Mesenteric fat pad (tissue), 1 donor: ENCODE measurements around the gene LMBR1L. TPM values are rescaled to one million over a fixed set of nuclear protein-coding genes. Genes with fewer than 3 reads are reported as not detected.

Experiments
- DNase-seq: peaks from one replicate; pipeline ENCODE4 v3.0.0-alpha.2; 2020; ENCODE audit warnings: low spot score
- total RNA-seq: library from RNA; stranded (reverse); fragmentation: NEBNext Ultra II Directional; extraction: Animal tissue kit (Norgen Biotek cat#: 25700); gene quantifications from one replicate; pipeline ENCODE4 v1.2.1, GENCODE V29; 2021
- donor health status: DM: yes; HTN: yes; CAD: no.

LMBR1L gene
- total RNA-seq, 1 donor from 2014 or later = 46.1 TPM

DNA sequence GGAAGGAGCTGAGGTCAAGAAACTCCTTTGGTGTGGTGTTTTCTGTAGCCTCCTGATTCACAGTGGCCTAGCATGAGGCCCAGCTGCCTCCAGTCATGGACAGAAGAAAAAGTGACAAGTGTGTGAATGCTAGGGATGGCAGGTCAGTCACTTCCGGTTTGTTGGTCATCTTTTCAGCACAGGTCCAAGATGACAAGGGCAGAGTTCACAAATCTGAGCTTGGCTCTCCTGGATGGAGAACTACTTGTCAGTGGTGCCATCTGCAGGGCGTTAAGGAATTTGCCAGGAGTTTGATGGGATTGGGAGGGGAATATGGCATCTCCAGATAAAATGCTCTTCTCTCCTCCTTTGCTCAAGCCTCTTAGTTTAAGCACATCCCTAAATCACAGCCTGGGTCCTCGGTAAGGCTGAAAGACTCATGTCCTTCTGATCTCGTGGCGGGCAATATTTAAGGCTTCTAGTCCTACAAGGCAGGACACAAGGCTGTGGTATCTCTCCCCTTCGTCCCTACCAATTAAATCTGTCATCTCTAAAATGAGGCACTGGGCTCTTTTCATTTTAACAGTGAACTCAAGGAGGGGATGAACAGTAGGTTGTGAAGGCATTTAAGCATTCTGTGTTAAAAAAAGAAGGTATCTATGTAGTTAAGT is 10.5 kb upstream of the LMBR1L start:
- DNase-seq = no peak

DNA sequence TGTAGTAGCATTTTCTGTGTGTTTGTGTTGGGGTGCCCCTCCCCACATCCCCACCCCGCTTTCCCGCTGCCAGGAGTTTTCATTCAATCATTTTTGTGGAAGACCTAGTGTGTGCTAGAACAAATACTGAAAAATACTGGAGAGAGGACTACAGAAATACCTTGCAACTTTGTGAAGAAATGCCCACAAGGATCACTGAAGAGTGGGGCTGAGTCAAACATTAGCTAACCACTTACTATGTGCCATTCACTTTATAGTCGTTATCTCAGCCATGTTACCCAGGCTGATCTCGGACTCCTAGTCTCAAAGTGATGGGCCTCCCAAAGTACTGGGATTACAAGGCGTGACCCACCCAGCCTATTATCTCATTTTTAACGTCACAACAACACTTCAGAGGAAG is 559 bp upstream of the LMBR1L start:
- DNase-seq = no peak

DNA sequence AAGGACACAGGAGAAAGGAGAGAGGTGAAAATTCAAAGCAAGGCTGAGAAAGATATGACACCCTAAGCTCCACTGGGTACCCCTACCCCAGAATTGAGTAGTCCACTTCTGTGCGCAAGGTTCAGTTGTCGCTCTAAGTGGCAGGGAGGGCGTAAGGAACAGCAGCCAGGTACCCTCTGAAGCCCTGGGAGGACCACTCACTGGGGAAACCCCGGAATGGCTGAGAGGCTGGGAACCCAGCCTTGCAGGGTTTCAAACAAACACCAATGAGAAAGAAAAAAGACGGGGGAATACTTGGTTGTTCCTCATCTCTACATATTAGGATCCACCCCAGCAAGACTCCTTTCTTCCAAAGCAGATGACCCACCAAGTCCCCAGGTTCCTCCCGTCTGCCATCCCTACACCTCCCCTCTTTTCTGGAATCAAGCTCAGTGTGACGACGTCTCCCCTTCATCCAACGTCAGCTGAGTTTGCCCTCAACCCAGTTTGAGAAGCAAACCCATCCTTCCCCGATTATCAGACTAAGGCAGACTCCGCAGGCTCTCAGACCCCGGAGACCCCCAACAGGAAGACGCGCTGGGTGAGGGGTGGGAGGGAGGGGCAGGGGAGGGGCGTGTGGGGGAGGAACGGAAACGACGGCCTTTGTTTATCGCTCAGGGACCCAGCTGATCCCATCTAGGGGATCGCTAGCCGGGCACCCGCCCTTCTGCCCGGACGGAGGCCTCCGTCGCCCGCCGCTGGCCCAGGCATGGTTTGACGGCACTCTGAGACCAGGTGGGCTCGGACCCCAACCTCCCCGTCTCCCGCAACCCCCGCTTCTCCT is 795 bp downstream of the LMBR1L start:
- no peak for DNase-seq

DNA sequence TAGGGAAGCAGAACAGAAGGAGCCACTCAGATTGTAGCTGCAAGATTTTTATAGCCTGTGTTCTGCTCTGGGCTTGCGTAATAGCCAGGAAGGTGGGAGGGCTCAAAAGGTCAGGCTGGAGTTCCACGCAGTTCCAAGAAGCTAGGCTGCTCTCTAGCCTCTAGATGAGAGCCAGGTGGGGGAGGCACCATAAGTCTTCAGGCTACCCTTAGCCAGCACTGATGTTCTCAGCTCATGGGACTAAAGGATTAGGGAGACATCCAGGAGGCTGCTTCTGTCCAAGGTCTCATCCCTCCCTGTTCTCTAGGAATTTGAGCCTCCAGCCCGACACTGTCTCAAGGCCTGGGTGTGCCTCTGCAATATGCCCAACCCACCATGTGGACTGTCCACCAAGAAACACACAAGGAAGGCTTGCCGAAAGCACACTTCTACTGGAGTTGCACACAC is 1.7 kb downstream of the LMBR1L start:
- DNase-seq = no peak

DNA sequence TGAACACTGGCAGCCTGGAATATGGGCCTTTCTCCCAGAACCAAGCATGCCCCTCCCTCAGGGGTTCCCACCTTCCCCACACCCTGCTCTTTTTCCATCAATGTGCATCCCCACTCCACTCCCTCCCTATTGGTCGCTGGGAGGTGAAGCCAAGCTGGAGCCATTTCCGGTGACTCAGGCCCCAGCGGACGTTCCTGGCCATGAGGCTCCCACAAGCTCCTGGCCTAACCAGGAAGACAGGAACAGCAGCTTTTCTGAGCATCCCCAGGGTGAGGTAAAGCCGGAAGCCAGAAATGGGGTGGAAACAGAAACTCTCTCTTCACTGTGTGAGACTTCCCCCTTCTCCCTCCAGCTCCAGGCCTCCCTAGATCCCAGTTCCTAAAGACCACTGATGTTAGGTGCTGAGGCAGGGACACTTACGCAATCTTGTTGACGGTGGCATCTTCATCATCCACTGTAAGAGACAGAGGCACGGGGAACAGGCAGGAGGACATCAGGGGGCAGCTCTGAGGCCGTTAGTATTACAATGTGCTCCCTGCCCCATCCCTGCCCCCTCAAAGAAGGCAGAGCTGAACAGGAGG is 5.1 kb downstream of the LMBR1L start:
- no peak for DNase-seq

DNA sequence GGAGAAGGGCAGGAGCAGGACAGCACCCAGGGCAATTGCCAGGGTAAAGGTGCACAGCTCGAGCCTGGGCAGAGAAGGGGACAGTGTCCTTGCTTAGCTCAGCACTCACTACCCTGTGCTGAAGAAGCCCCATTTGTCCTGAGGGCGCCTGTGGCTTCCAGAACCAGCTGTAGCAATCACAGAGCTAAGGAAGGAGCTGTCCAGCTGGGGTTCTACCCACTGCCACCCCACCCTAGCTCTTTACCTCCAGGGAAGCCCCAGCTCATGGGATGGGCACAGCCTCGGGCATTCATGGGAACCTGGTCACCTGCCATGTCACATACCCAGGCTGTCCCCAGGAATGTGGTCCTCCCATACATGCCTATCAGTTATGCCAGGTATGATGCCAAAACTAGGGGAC is 5.8 kb downstream of the LMBR1L start:
- DNase-seq = no peak

DNA sequence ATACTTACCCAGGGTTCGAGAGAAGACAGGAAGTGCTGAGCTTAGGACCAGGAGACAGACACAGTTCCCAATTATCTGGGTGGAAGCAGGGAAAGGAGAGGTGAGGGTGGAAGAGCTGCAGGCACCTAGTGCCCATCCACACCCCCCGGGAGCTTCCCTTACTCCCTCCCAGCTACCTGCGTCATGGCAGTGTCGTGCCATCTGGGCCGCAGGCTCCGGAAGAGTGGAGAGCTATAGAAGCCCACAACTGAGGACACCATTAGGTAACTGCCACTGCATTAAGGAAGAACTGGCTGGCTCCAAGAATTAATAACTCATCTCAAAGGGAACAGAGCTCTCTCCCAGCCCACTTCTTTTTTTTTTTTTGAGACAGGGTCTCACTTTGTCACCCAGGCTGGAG is 10.3 kb downstream of the LMBR1L start:
- DNase-seq = no peak

DNA sequence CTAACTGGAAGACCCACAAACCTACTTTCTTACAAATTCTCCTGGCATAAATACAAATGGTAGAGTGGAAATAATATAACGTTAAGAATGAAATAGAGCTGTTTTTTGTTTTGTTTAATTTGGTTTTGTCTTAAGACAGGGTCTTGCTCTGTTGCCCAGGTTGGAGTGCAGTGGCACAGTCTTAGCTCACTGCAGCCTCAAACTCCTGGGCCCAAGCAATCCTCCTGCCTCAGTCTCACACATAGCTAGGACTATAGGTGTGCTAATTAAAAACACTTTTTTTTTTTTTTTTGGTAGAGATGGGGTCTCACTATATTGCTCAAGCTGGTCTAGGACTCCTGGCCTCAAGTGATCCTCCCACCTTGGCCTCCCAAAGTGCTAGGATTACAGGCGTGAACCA is 11.9 kb downstream of the LMBR1L start:
- no peak for DNase-seq

DNA sequence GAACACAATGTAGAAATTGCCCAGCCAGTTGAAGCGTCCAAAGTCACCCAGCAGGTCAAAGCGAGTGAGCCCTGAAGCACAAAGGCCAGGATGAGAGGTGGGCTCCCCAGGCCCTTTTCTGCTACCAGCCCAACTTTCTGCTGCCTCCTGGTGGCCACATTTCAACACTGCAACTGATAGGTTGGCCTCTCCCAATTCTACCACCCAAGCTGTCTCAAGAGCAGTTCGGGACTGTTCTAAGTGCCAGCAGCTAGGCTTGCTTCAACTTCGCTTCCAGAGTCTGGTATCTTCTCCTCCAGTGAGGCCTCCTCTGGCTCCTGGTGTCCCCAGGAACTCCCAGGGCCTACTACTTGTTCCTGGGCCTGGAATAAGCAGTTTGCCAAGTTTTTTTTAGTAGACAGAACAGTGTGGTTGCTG is 12.6 kb downstream of the LMBR1L start:
- no peak for DNase-seq

DNA sequence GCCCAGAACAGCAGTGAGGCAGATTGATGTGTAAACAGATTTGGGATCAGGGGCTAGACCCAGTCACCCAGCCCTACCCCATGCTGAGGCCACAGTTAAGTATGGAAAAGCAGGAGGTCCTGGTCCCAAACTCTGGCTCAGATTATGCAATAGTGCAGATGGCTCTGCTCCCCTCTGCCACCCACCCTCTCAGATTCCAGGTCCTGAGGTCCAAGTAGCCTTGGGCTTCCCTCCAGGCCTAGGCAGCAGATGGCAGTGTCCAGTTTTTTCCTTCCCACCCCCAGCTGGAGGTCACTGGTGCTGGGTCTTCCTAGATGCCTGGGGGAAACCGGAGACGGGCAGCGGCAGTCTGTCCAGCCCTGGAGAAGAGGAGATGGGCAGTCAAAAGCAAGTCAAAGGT is 13.3 kb downstream of the LMBR1L start:
- DNase-seq = no peak

DNA sequence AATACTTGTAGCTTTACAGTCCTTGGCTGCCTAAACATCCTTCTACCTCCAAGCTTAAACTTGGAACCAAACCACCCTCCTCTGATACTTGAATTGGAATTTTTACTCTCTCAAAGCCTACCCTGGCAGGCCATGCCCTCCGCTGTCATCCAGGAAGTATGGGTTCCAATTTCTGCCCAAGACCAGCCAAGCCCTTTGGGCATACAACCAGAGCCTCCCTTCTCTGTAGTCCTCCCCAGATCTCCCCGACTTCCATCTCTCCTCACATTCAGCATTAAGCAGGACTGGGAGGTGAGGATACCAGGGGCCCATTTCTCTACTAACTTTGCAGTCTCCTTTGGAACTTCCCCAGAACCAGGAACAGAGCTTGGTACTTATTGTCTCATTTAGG is 15.7 kb downstream of the LMBR1L start:
- no peak for DNase-seq

DNA sequence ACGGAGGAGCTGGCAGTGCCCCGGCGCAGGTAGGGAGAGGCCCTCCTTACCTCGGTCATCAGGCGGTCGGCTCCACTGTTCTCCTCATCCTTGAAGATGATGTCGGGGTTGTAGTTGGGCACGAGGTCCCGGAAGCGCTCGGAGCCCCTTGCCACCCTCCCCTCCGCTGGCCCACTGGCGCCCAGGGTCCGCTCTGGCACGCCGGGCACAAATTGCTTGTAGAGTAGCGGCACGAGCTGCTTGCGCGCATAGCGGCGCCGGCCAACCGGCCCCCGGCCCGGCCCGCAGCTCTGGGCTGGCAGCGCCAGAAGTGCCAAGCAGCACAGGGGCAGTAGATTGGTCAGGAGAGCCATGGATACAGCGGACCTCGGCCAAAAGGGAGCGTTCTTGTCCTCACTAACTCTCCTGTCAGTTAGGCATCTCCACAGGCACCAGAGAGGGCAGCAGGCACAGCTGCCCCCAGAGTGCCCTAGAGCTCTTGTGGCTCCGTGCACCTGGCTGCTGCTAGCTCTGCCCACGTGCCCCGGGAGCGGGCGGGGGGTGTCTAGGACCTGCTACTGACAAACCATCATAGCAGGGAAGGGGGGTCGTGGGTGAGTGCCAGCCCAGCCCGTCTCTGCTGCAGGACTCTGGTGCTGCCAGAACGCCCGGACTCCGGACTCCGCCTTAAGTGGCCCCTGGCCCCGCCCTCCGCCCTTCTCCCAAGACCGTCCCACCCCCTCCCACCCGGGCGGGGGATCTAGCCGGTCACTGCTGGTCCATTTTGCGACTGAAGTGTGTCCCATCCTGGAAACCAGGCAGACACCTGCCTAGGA is 16.3 kb downstream of the LMBR1L start, which contains the start of gene DHH:
Gene DHH (minus strand): TSS at position 642 of the 815 bp plus-strand sequence. CDS start 289 bp downstream, at position 353.
- DNase-seq = no peak

DNA sequence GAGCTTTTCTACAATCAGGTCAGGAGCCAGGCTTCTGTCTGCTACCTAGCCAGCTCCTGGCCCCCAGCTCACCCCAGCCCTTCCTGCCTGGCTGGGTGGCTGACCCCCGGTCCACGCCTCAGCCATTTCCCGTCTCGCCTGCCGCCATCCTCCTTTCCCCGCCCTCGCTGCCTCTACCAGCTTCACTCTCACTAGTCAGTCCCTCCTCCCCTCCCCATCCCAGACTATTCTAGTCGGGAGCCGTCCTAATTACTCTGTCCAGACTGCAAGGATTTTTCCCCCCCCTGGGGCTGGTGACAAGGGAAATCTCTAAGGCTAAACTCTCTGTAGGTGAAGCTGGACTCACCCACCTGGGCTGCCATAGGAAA is 16.9 kb downstream of the LMBR1L start:
- DNase-seq = no peak

DNA sequence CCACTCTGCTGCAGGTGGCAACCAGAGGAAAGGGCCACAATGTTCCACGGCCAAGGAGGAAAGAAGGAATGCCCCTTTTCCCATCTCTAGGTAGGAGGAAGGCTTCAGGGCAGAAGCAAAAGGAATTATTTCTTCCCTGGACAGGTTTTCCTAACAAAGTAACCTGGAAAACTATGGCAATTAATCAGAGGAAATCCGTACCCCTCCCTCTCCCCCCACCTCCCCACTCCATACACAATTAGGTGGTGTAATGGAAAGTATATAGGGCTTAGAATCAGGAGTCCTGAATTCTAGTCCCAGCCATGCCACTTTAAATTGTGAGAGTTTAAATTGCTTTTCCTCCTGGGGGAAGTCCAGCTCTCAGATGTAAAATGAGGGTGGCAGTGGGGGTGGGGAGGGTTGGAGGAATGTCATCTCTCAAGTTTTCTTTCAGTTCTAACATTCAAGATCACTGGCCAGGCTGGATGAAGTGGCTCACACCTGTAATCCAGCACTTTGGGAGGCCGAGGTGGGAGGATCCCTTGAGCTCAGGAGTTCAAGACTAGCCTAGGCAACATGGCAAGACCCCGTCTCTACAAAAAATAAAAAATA is 17.7 kb downstream of the LMBR1L start:
- DNase-seq = no peak

DNA sequence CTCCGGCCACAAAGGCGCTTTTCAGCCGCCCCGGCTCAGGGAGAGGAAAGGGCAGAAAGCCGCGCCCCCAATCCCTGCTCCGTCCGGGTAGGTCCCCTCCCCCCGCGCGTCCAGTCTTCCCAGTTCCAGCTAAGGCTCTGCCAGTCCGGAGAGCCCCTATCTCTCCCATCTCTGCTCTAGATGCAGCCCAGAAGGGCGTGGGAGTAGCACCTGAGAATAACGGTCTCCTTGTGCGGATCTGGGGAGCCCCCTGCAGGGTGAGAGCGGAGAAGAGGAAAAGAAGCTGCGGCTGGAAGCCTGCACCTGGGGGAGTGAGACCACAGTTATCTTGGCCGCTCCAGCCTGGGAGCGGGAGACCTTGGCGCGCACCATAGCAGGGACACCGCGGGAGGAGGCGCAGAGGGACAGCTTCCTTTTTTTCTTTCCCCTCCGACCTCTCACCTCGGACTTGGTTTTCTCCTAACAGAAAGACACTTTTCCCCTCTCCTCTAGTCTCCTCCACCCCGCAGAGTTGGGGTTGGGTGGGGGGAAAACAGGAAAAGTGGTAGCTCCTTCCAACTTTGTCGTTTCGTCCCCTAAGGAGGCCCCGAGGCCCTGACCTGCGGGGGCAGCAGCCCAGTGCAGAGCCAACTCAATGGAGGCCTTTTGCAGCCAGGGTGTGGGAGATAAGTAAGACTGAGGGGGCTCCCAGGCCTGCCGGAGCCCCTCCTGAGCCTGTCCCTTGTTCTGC is 18.4 kb downstream of the LMBR1L start:
- DNase-seq = no peak

DNA sequence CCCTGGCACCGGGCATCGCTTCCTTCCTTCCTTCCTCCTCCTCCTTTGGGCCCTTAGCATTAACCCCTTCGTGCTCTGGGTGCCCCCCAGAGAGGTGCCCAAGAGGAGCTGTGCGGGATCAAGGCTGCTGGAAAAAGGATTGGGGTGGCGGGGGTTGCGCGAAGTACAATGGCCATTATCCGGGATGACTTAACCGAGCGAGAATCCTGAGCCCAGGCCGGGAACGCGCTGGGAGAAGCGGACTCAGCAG is 18.9 kb downstream of the LMBR1L start:
- no peak for DNase-seq

DNA sequence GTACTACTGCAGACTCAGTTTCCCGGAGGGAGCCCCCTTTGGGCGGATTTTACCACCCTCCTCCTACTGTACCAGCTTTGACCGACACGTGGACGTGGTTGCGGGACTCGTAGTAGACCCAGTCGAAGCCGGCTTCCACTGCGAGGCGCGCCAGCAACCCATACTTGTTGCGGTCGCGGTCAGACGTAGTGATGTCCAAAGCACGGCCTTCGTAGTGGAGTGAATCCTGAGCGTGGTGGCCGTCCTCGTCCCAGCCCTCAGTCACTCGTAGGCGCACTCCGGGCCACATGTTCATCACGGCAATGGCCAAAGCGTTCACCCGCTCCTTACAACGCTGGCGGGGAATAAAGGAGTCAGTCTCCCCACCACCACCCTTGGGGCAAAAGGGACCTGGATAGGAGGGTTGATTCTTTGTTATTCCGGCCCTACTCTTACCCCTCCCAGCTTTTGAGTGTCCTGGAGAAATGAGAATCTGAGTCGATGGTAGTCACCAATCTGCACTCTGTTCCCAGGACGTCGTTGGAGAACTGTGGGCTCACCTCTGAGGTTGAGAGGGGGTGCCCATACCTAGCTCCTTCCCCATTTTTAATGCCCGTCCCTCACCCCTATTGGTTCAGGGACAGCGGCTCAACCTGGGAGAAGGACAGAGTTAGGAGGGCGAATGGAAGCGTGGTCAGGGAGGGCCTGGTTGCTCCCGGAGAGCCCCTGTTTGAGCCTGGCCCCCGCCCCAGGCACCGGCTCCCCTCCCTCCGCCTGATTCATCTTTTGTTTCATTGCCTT is 19.4 kb downstream of the LMBR1L start:
- no peak for DNase-seq

DNA sequence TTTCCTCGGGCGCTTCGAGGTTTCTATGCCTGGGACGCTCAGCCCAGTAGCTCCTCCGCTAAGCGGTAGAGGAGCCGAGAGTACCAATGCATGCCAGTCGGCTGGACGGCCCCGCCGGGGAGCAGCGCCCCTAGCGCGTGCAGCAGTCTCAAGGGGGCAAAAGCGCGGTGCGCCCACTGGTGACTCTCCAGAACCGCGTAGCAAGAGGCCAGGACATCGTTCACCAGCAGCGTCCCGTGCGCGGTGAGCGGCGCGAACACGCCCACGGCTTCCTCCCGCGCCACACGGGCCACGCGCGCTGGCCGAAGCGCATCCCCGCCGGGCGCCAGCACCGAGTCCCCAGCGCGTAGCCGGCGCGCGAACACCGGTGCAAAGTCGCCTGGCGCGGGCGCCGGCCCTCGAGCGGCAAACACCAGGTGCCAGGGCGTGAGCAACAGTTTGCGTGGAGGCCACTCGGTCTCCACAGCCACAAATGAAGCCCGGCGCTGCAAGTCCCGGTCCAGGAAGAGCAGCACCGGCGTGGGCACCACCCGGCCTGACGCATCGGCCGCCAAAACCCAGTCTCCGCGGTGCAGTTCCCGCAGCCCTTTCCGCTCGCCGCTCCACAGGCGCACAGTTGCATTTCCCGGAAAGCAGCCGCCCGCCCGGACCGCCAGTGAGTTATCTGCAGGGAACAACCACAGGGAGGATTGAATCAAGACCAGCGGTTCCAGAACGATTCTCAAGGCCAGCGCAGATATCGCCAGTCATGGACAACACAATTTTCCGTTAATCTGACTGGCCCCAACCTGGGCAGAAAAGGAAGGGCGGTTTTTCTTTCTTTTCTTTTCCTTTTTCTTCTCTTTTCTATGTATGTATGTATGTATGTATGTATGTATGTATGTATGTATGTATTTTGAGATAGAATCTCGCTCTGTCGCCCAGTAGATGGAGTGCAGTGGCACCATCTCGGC is 20.6 kb downstream of the LMBR1L start:
- DNase-seq = peak; percentile 93

DNA sequence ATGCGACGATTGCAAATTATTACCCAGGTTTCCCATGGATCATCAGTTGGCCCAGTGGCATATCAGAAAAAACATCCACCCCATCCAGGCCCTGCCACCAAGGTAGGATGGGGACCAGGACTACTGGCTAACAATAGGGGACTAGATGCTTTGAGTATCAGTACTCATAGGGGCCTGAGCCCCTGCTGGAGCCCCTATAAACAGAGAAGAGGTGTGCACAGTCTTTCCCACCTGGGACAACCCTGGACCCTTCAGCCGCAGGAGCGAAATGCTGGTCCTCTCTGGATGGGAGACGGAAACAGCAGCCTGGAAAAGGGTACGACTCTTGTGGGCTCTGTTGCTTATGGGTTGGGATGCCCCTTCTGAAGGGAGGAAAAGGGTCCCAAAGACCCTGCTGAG is 21.7 kb downstream of the LMBR1L start:
- DNase-seq = no peak
